HCT116 (cell line): ENCODE measurements around the gene PLCL2.

Experiments used
- CTCF ChIP-seq, 3 experiments: fragments of 200-600 bp in 1 of 3; sonication (generic) in 1 of 3; IDR thresholded peaks in 2 of 3; conservative IDR thresholded peaks in 1 of 3; 2 replicates each; pipeline ENCODE4 v1.5.1; 2012 to 2017; ENCODE audit warnings: low read depth in 2 of 3, low read length in 2 of 3, antibody characterized with exemption in 1 of 3, borderline replicate concordance in 1 of 3, control low read depth in 1 of 3, mild to moderate bottlenecking in 1 of 3, mixed read lengths in 1 of 3, mixed run types in 1 of 3, moderate library complexity in 1 of 3; ENCODE audit not compliant: insufficient read depth in 1 of 3
- EGR1 ChIP-seq: IDR thresholded peaks from 2 replicates; pipeline ENCODE4 v1.6.1; 2012; ENCODE audit warnings: low read depth
- EZH2 ChIP-seq: fragments of 200-600 bp; sonication (generic); IDR thresholded peaks from 2 replicates; pipeline ENCODE4 v1.6.1; 2017; ENCODE audit warnings: antibody characterized with exemption, mixed run types
- EZH2phosphoT487 ChIP-seq: fragments of 200-600 bp; IDR thresholded peaks from 2 replicates; pipeline ENCODE4 v1.6.1; 2018; ENCODE audit warnings: antibody characterized with exemption, borderline replicate concordance
- JUND ChIP-seq: IDR thresholded peaks from 2 replicates; pipeline ENCODE4 v1.6.1; 2012
- MAX ChIP-seq: IDR thresholded peaks from 2 replicates; pipeline ENCODE4 v1.6.1; 2012
- POLR2A ChIP-seq: IDR thresholded peaks from 2 replicates; pipeline ENCODE4 v1.7.0; 2011; ENCODE audit warnings: borderline replicate concordance; ENCODE audit not compliant: insufficient read depth, insufficient read length; ENCODE audit errors: extremely low read depth
- POLR2AphosphoS5 ChIP-seq: IDR thresholded peaks from 2 replicates; pipeline ENCODE4 v1.6.1; 2011; ENCODE audit warnings: mild to moderate bottlenecking, low read depth, low read length, moderate library complexity
- RAD21 ChIP-seq: IDR thresholded peaks from 2 replicates; pipeline ENCODE4 v1.6.1; 2012; ENCODE audit warnings: low read depth, mild to moderate bottlenecking
- SP1 ChIP-seq: IDR thresholded peaks from 2 replicates; pipeline ENCODE4 v1.6.1; 2012; ENCODE audit warnings: low read depth
- TCF7L2 ChIP-seq: IDR thresholded peaks from 2 replicates; pipeline ENCODE4 v1.7.0; 2011; ENCODE audit warnings: borderline replicate concordance, inconsistent platforms; ENCODE audit not compliant: insufficient read depth, insufficient read length; ENCODE audit errors: extremely low read depth
- YY1 ChIP-seq: IDR thresholded peaks from 2 replicates; pipeline ENCODE4 v1.6.1; 2011; ENCODE audit warnings: low read length, low read depth, moderate library complexity, mild to moderate bottlenecking; ENCODE audit not compliant: insufficient replicate concordance; ENCODE audit errors: extremely low read depth
- ZNF274 ChIP-seq: fragments of 200-500 bp; sonication (Bioruptor generic); IDR thresholded peaks from 2 replicates; pipeline ENCODE4 v1.6.1; 2014; ENCODE audit warnings: mild to moderate bottlenecking, low read depth, low read length, inconsistent platforms
- TF ChIP-seq, protein P1 (sequence below): IDR thresholded peaks from 2 replicates; pipeline ENCODE4 v1.6.1; 2011; ENCODE audit warnings: mild to moderate bottlenecking, low read length, moderate library complexity; ENCODE audit not compliant: insufficient replicate concordance; ENCODE audit errors: extremely low read depth

DNA sequence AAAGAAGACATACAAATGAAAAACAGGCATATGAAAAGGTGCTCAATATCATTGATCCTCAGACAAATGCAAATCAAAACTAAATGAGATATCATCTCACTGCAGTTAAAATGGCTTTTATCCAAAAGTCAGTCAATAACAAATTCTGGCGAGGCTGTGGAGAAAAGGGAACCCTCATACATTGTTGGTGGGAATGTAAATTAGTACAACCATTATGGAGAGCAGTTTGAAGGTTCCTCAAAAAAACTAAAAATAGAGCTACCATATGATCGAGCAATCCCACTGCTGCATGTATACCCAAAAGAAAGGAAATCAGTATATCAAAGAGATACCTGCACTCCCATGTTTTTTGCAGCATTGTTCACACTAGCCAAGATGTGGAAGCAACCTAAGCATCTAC lies 165.8 kb downstream of the PLCL2 start:
- TF ChIP-seq CTCF (IDR thresholded peaks at IDR 0.05 in 2 of 3, conservative IDR thresholded peaks at IDR 0.05 in 1 of 3; ENCODE audit: borderline replicate concordance in 1 of 3, insufficient read depth in 1 of 3, low read depth in 2 of 3, low read length in 2 of 3) (no peak), POLR2AphosphoS5 (no peak), TCF7L2 (no peak), EZH2phosphoT487 (no peak), EZH2 (no peak), YY1 (no peak), ZNF274 (no peak), EGR1 (no peak), MAX (no peak), SP1 (no peak), POLR2A (no peak), RAD21 (no peak), JUND (no peak)
- TF ChIP-seq, protein P1, sequence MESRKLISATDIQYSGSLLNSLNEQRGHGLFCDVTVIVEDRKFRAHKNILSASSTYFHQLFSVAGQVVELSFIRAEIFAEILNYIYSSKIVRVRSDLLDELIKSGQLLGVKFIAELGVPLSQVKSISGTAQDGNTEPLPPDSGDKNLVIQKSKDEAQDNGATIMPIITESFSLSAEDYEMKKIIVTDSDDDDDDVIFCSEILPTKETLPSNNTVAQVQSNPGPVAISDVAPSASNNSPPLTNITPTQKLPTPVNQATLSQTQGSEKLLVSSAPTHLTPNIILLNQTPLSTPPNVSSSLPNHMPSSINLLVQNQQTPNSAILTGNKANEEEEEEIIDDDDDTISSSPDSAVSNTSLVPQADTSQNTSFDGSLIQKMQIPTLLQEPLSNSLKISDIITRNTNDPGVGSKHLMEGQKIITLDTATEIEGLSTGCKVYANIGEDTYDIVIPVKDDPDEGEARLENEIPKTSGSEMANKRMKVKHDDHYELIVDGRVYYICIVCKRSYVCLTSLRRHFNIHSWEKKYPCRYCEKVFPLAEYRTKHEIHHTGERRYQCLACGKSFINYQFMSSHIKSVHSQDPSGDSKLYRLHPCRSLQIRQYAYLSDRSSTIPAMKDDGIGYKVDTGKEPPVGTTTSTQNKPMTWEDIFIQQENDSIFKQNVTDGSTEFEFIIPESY: no peak
